ENCODE results near the gene AMHR2.

Gene AMHR2

GRCh38 chr12:53453953-53454640 lies 30.4 kb downstream of the AMHR2 start:
- no peak for FAIRE-seq

GRCh38 chr12:53454707-53455106 lies 31.1 kb downstream of the AMHR2 start:
- FAIRE-seq, result no peak

- no peak for FAIRE-seq
These were observed 33.2 kb downstream of the AMHR2 start for GRCh38 chr12:53456654-53457366.

GRCh38 chr12:53459097-53459496 lies 35.4 kb downstream of the AMHR2 start:
- FAIRE-seq, result no peak

- no peak for FAIRE-seq
These were observed 37.4 kb downstream of the AMHR2 start for GRCh38 chr12:53461059-53461458.

GRCh38 chr12:53461591-53461990 lies 37.9 kb downstream of the AMHR2 start:
- no peak for FAIRE-seq

GRCh38 chr12:53462935-53463334 lies 39.3 kb downstream of the AMHR2 start:
- FAIRE-seq, result no peak

GRCh38 chr12:53463802-53464560 lies 40.3 kb downstream of the AMHR2 start:
- no peak for FAIRE-seq

GRCh38 chr12:53464685-53465418 lies 41.2 kb downstream of the AMHR2 start:
- no peak for FAIRE-seq

- no peak for FAIRE-seq
These were observed 42.0 kb downstream of the AMHR2 start for GRCh38 chr12:53465679-53466078.

GRCh38 chr12:53466640-53467039 lies 43.0 kb downstream of the AMHR2 start:
- no peak for FAIRE-seq

GRCh38 chr12:53467082-53467481 lies 43.4 kb downstream of the AMHR2 start:
- FAIRE-seq, result no peak

GRCh38 chr12:53467880-53468279 lies 44.2 kb downstream of the AMHR2 start:
- FAIRE-seq, result no peak

GRCh38 chr12:53468282-53468681 lies 44.6 kb downstream of the AMHR2 start:
- no peak for FAIRE-seq

- no peak for FAIRE-seq
These were observed 48.5 kb downstream of the AMHR2 start for GRCh38 chr12:53472056-53472582.

GRCh38 chr12:53474077-53474476 lies 50.4 kb downstream of the AMHR2 start:
- FAIRE-seq, result no peak

GRCh38 chr12:53474819-53475218 lies 51.2 kb downstream of the AMHR2 start:
- FAIRE-seq, result no peak

- no peak for FAIRE-seq
These were observed 53.1 kb downstream of the AMHR2 start for GRCh38 chr12:53476769-53477209.

- FAIRE-seq, result no peak
These were observed 55.2 kb downstream of the AMHR2 start for GRCh38 chr12:53478865-53479264.

GRCh38 chr12:53479331-53479730 lies 55.7 kb downstream of the AMHR2 start:
- no peak for FAIRE-seq

- FAIRE-seq, result no peak
These were observed 57.1 kb downstream of the AMHR2 start for GRCh38 chr12:53480491-53481442.

Measured in TTC549 (cell line).